ENCODE measurements around the gene NDC80. TPM values are rescaled to one million over a fixed set of nuclear protein-coding genes. Genes with fewer than 3 reads are reported as not detected.
"Not testable (repeated sequence)": the region's sequence is repeated elsewhere in the genome, so short reads cannot be mapped to it uniquely, and the experiment has no call there.

Gene NDC80
- total RNA-seq, 1 donor from 2014 or later = 7.7 TPM

DNA sequence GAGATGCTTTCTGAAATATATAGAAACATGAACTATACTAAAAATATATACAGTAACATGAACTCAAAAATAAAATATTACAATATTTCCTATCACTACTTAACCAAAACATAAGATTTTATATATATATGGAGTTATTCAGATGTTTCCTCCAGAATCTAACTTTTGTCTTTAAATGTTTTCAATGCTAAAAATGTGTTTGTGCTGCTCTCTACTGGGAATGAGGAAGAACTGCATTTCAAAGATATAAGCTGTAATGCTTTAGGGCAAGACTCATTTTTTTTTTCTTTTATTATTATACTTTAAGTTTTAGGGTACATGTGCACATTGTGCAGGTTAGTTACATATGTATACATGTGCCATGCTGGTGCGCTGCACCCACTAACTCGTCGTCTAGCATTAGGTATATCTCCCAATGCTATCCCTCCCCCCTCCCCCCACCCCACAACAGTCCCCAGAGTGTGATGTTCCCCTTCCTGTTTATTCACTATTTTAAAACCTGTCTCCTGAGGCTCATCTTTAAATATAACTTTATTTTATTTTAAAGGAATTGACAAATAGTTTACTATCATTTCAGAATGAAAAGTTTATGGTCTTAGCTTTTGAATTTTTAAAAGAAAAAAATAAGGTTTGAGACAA, 29.3 kb upstream of the NDC80 start:
- TF ChIP-seq, protein P1, sequence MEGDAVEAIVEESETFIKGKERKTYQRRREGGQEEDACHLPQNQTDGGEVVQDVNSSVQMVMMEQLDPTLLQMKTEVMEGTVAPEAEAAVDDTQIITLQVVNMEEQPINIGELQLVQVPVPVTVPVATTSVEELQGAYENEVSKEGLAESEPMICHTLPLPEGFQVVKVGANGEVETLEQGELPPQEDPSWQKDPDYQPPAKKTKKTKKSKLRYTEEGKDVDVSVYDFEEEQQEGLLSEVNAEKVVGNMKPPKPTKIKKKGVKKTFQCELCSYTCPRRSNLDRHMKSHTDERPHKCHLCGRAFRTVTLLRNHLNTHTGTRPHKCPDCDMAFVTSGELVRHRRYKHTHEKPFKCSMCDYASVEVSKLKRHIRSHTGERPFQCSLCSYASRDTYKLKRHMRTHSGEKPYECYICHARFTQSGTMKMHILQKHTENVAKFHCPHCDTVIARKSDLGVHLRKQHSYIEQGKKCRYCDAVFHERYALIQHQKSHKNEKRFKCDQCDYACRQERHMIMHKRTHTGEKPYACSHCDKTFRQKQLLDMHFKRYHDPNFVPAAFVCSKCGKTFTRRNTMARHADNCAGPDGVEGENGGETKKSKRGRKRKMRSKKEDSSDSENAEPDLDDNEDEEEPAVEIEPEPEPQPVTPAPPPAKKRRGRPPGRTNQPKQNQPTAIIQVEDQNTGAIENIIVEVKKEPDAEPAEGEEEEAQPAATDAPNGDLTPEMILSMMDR (IDR thresholded peaks at IDR 0.05; ENCODE audit: partially characterized antibody, unreplicated experiment) = peak; percentile 56
- H3K27me3 Mint-ChIP-seq (ENCODE audit: unreplicated experiment); H3K9me3 Mint-ChIP-seq (ENCODE audit: unreplicated experiment); H3K36me3 Mint-ChIP-seq (ENCODE audit: unreplicated experiment); H3K4me3 Mint-ChIP-seq (ENCODE audit: unreplicated experiment); DNase-seq; H3K4me1 Mint-ChIP-seq (ENCODE audit: low read depth, unreplicated experiment); H3K27ac Mint-ChIP-seq (ENCODE audit: unreplicated experiment): not testable (repeated sequence)

DNA sequence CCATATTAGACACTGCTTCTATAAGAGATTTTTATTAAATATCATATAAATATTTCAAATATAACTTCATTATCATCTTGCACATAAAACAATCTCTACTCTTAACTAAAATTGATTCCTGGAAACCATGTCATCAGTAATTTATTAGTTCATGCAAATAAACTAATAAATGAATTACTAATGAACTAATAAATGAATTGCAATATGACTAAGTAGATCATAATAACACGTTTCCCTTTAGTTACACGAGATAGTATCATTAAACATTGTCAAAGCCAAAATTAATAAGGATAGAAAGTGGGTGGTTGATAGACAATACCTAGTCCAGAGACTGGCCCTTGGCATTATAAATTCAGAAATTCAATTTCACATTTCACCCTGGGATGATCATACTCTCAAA, 26.2 kb upstream of the NDC80 start:
- TF ChIP-seq, protein P1 (IDR thresholded peaks at IDR 0.05; ENCODE audit: partially characterized antibody, unreplicated experiment) = no peak
- H3K27ac Mint-ChIP-seq (ENCODE audit: unreplicated experiment) = no peak overlapping the region
- H3K27me3 Mint-ChIP-seq (ENCODE audit: unreplicated experiment) = no peaks in the 10 kb centered on the region
- DNase-seq = no peak
- no peaks in the 10 kb centered on the region for H3K9me3 Mint-ChIP-seq (ENCODE audit: unreplicated experiment)
- H3K4me1 Mint-ChIP-seq (ENCODE audit: low read depth, unreplicated experiment) = peaks cover 3% of the 10 kb centered on the region
- no peak overlapping the region for H3K4me3 Mint-ChIP-seq (ENCODE audit: unreplicated experiment)
- no peaks in the 10 kb centered on the region for H3K36me3 Mint-ChIP-seq (ENCODE audit: unreplicated experiment)

DNA sequence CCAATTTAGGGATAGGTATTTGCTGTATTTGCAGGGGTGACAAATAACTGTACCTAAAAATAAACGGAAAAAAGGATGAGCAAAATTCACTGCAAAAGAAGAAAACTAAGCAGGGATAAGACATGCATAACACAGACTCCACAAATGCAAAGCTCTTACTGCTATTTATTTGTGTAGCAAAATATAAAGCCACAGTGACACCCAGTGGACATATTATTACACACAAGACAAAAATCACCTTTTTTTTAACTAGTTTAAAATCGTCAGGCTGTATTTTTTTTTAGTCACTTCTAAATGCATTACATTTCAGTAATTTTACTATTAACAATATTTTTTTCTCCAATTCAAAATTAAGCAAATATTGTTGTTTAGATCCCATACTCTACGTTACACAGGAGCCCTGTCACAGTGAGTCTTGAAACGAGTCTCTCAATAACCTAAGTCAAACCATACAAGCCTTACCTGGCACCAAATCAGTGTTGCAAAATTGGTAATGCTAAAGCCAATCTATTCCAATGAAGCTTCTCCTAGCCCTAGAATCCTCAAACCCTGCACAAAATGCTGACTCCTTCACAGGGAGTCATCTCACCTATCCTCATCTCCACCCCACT, 23.8 kb upstream of the NDC80 start:
- DNase-seq = no peak
- H3K4me1 Mint-ChIP-seq (ENCODE audit: low read depth, unreplicated experiment) = no peaks in the 10 kb centered on the region
- H3K9me3 Mint-ChIP-seq (ENCODE audit: unreplicated experiment) = no peaks in the 10 kb centered on the region
- TF ChIP-seq, protein P1 (IDR thresholded peaks at IDR 0.05; ENCODE audit: partially characterized antibody, unreplicated experiment) = peak; percentile 69
- H3K4me3 Mint-ChIP-seq (ENCODE audit: unreplicated experiment) = no peak overlapping the region
- no peak overlapping the region for H3K27ac Mint-ChIP-seq (ENCODE audit: unreplicated experiment)
- no peaks in the 10 kb centered on the region for H3K27me3 Mint-ChIP-seq (ENCODE audit: unreplicated experiment)
- H3K36me3 Mint-ChIP-seq (ENCODE audit: unreplicated experiment) = no peaks in the 10 kb centered on the region

DNA sequence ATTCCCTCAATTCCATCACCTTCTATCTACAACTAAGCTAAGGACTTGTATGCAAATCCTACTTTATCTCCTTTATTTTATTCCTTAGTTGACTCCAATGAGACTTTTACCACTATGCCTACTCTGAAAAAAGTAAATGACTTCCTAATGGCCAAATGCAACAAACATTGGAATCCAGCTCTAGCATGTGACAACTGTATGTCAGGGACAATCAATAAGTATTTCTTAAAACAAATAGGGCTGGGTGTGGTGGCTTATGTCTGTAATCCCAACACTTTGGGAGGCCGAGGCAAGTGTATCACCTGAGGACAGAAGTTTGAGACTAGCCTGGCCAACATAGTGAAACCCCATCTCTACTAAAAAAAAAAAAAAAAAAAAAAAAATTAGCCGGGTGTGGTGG, 21.9 kb upstream of the NDC80 start:
- Mint-ChIP-seq H3K27me3 (ENCODE audit: unreplicated experiment) (no peaks in the 10 kb centered on the region), H3K4me1 (ENCODE audit: low read depth, unreplicated experiment) (no peaks in the 10 kb centered on the region), H3K36me3 (ENCODE audit: unreplicated experiment) (no peaks in the 10 kb centered on the region), H3K27ac (ENCODE audit: unreplicated experiment) (no peak overlapping the region), H3K4me3 (ENCODE audit: unreplicated experiment) (no peak overlapping the region), H3K9me3 (ENCODE audit: unreplicated experiment) (no peaks in the 10 kb centered on the region)
- DNase-seq = no peak
- TF ChIP-seq, protein P1 (IDR thresholded peaks at IDR 0.05; ENCODE audit: partially characterized antibody, unreplicated experiment) = no peak

DNA sequence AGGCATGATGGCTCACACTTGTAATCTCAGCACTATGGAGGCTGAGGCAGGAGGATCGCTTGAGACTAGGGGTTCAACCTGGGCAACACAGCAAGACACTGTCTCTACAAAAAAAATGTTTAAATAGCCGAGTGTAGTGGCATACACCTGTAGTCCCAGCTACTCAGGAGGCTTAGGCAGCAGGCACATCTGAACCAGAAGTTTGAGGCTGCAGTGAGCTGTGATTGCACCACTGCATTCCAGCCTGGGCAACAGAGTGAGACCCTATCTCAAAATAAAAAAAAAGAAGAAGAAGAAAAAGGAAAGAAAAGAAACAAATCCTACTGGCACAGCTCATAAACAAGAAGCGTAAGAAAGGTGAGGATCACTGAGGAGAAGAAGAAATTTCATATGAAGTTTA, 19.9 kb upstream of the NDC80 start:
- Mint-ChIP-seq H3K9me3 (ENCODE audit: unreplicated experiment) (no peaks in the 10 kb centered on the region), H3K4me3 (ENCODE audit: unreplicated experiment) (no peak overlapping the region), H3K27ac (ENCODE audit: unreplicated experiment) (no peak overlapping the region), H3K36me3 (ENCODE audit: unreplicated experiment) (no peaks in the 10 kb centered on the region), H3K4me1 (ENCODE audit: low read depth, unreplicated experiment) (peaks cover 3% of the 10 kb centered on the region), H3K27me3 (ENCODE audit: unreplicated experiment) (no peaks in the 10 kb centered on the region)
- TF ChIP-seq, protein P1 (IDR thresholded peaks at IDR 0.05; ENCODE audit: partially characterized antibody, unreplicated experiment) = no peak
- DNase-seq = no peak
